Measurements from ENCODE around the gene KPNA1. TPM values are rescaled to one million over a fixed set of nuclear protein-coding genes. Genes with fewer than 3 reads are reported as not detected.
A peak's percentile ranks its signal among the peaks of the same experiment; 100 is the strongest.

Gene KPNA1
- total and polyA plus RNA-seq, 7 experiments from 2014 or later = 39.8 to 70.2 (median 53.1) TPM

- ChIA-PET CTCF (no interaction called here), POLR2A (interaction anchor here (1.0 to 1.1 kb wide), 2 partner anchors 10 to 971 kb away, joined by 3 read pairs; partner anchors contain the start of gene POLQ)
- no peak for DNase-seq
- H3K9me3 ChIP-seq (ENCODE audit: control insufficient read depth in 2 of 3, low read length in 3 of 3) = no peaks in the 10 kb centered on the region
- peaks cover 0 to 1% (median 0%) of the 10 kb centered on the region in 11 donors for H3K9me3 Mint-ChIP-seq
- H3K4me3 Mint-ChIP-seq = no peak overlapping the region
- peaks cover 0 to 6% (median 0%) of the 10 kb centered on the region in 5 donors for H3K36me3 Mint-ChIP-seq
- H3K27ac Mint-ChIP-seq = no peak overlapping the region
- no peak overlapping the region for H3K27ac ChIP-seq (ENCODE audit: low read depth, low read length)
- peaks cover 0 to 3% (median 0%) of the 10 kb centered on the region in 3 experiments for H3K36me3 ChIP-seq (ENCODE audit: control insufficient read depth in 2 of 3, insufficient read depth in 3 of 3, low read length in 3 of 3)
- H3K4me1 ChIP-seq (ENCODE audit: control insufficient read depth in 2 of 2, insufficient read depth in 2 of 2, low read length in 2 of 2) = peaks cover 0 to 14% of the 10 kb centered on the region in 2 donors
- intact Hi-C loops (cut with micrococcal nuclease) = loop anchor here (10.0 kb wide), 4 partner anchors 52 to 1068 kb away; partner anchors contain the start of genes EAF2 (in 1 of the 2), HACD2 (in 1 of the 2), IQCB1 (in 1 of the 2) and SEC22A (in 1 of the 2)
- peaks cover 0 to 4% (median 0%) of the 10 kb centered on the region in 5 donors for H3K27me3 Mint-ChIP-seq
- ATAC-seq = no peak
- no peak overlapping the region for H3K4me3 ChIP-seq (ENCODE audit: low read length)
- H3K27me3 ChIP-seq (ENCODE audit: control insufficient read depth in 2 of 2, insufficient read depth in 2 of 2, low read length in 2 of 2) = no peaks in the 10 kb centered on the region
- peaks cover 16 to 27% (median 22%) of the 10 kb centered on the region in 7 donors for H3K4me1 Mint-ChIP-seq
Observed at GRCh38 chr3:122516846-122517360, 2.2 kb upstream of the KPNA1 start.

DNA sequence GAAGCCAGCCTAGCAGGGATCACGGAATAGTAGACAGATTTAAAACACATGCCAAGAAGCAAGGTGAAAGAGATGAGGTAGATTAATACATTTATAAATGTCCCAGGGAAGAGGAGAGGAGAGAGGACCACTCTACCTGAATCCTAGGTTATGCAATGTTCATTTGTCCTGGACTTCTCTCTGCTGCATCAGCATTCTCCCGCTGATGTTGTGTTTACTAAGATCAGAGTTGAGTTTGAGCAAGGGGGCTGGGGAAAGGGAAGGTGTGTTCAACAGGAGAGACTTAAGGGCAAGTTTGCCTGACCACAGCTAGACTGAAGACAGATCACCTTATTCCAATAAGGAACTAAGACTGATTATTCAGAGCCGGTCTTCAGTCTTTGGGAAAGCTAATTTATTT lies 1.1 kb upstream of the KPNA1 start:
- POLR2A ChIA-PET = interaction anchor here (0.7 to 2.7 kb wide), 4 partner anchors 12 to 970 kb away, joined by 3 to 24 read pairs (median 4); partner anchors contain the start of genes POLQ and WDR5B
- CTCF ChIA-PET = interaction anchor here (0.7 kb wide), 1 partner anchor 9 kb away, joined by 3 read pairs; no protein-coding TSS in a partner anchor

DNA sequence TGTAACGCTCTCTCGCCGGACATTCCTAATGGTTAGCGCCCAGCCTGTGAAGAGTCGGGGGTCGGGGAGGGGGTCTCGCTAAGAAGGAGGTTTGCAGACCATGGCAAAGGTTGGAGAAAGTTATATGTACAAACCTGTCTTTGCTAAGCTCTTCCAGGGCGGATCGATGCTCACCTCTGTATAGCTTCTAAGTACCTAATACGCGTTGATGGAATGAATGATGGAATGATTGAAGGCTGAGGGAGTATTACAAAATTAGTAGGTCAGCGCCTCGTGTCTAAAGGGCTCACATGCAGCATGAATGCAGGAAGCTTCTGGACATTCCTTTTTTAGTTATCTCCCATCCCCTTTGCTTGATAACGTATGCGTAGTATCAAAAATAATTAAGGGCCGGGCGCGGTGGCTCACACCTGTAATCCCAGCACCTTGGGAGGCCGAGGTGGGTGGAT lies 305 bp upstream of the KPNA1 start:
- peak overlapping the region; percentile 45 to 97 (median 89) for H3K27ac Mint-ChIP-seq
- intact Hi-C loops (cut with micrococcal nuclease) = loop anchor here (1.0 to 10.0 kb wide), 11 partner anchors 18 to 1070 kb away; partner anchors contain the start of genes EAF2 (in 2 of the 2), HACD2 (in 2 of the 2), IQCB1 (in 2 of the 2) and DTX3L (in 1 of the 2)
- ChIA-PET POLR2A (interaction anchor here (0.6 to 2.7 kb wide), 15 partner anchors 10 to 854 kb away, joined by 3 to 24 read pairs (median 3); partner anchors contain the start of genes DTX3L, FAM162A, HCLS1 and PARP9), CTCF (interaction anchor here (0.6 to 1.0 kb wide), 3 partner anchors 61 to 165 kb away, joined by 3 read pairs; no protein-coding TSS in a partner anchor)
- Histone ChIP-seq H3K4me1 (ENCODE audit: control insufficient read depth in 2 of 2, insufficient read depth in 2 of 2, low read length in 2 of 2) (peaks cover 6 to 21% of the 10 kb centered on the region in 2 donors), H3K4me3 (ENCODE audit: low read length) (peak overlapping the region; percentile 80), H3K27me3 (ENCODE audit: control insufficient read depth in 2 of 2, insufficient read depth in 2 of 2, low read length in 2 of 2) (no peaks in the 10 kb centered on the region), H3K9me3 (ENCODE audit: control insufficient read depth in 2 of 3, low read length in 3 of 3) (no peaks in the 10 kb centered on the region), H3K27ac (ENCODE audit: low read depth, low read length) (peak overlapping the region; percentile 100), H3K36me3 (ENCODE audit: control insufficient read depth in 2 of 3, insufficient read depth in 3 of 3, low read length in 3 of 3) (peaks cover 0 to 3% (median 0%) of the 10 kb centered on the region in 3 experiments)
- ATAC-seq = peak; percentile 0
- peak overlapping the region; percentile 77 to 95 (median 90) for H3K4me3 Mint-ChIP-seq
- peaks cover 3 to 15% (median 4%) of the 10 kb centered on the region in 5 donors for H3K36me3 Mint-ChIP-seq
- H3K9me3 Mint-ChIP-seq = peaks cover 0 to 3% (median under 1%) of the 10 kb centered on the region in 11 donors
- no peaks in the 10 kb centered on the region for H3K27me3 Mint-ChIP-seq
- no peak for DNase-seq
- H3K4me1 Mint-ChIP-seq = peaks cover 30 to 46% (median 40%) of the 10 kb centered on the region in 7 donors

More for the DNA sequence above, 1.1 kb upstream of the KPNA1 start:
- H3K4me3 ChIP-seq (ENCODE audit: low read length) = no peak overlapping the region
- DNase-seq (no peak), ATAC-seq (no peak)
- peak overlapping the region in 2 of 9 donors; percentile 20 to 52 for H3K27ac Mint-ChIP-seq
- peaks cover 0 to 8% (median 4%) of the 10 kb centered on the region in 5 donors for H3K36me3 Mint-ChIP-seq
- H3K4me1 ChIP-seq (ENCODE audit: control insufficient read depth in 2 of 2, insufficient read depth in 2 of 2, low read length in 2 of 2) = peaks cover 6 to 19% of the 10 kb centered on the region in 2 donors
- H3K9me3 ChIP-seq (ENCODE audit: control insufficient read depth in 2 of 3, low read length in 3 of 3) = no peaks in the 10 kb centered on the region
- no peaks in the 10 kb centered on the region for H3K27me3 ChIP-seq (ENCODE audit: control insufficient read depth in 2 of 2, insufficient read depth in 2 of 2, low read length in 2 of 2)
- peaks cover 0 to 1% (median 0%) of the 10 kb centered on the region in 11 donors for H3K9me3 Mint-ChIP-seq
- H3K27me3 Mint-ChIP-seq = peaks cover 0 to 4% (median 0%) of the 10 kb centered on the region in 5 donors
- intact Hi-C loops (cut with micrococcal nuclease) = loop anchor here (1.0 to 10.0 kb wide), 11 partner anchors 17 to 1069 kb away; partner anchors contain the start of genes EAF2 (in 2 of the 2), HACD2 (in 2 of the 2), IQCB1 (in 2 of the 2) and DTX3L (in 1 of the 2)
- no peak overlapping the region for H3K27ac ChIP-seq (ENCODE audit: low read depth, low read length)
- H3K4me3 Mint-ChIP-seq = peak overlapping the region in 5 of 10 donors; percentile 10 to 58 (median 16)
- H3K4me1 Mint-ChIP-seq = peaks cover 27 to 37% (median 31%) of the 10 kb centered on the region in 7 donors
- peaks cover 0 to 3% (median 0%) of the 10 kb centered on the region in 3 experiments for H3K36me3 ChIP-seq (ENCODE audit: control insufficient read depth in 2 of 3, insufficient read depth in 3 of 3, low read length in 3 of 3)

DNA sequence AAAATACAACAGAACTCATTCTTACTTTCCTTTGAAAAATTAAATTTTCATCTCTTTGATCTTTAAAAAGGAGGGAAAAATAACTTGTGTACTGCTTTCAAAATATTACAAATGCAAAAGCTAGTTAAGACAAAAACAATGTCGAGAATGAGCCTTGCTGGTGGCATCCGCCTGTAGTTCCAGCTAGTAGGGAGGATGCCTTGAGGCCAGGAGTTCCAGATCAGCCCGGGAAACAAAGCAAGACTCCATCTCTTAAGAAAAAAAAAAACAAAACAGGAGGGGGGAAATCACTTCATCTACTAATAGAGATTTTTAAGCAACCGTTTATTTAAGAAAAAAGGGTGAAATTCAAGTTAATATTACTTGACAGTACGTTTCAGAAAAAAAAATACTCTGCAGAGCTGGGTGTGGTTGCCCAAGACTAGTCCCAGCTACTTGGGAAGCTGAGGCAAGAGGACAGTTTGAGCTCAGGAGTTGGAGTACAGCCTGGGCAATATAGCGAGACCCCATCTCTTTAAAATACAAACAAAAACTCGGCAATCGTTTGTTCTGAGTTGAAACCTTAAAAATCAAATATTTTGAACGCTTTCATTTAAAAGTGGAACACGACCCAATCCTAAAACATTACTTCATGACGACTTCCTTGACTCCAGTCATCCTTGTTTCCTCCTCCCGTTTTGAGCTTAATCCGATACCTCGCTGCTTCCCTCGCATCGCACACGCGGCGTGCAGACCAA lies 1.2 kb downstream of the KPNA1 start:
- ChIA-PET CTCF (interaction anchor here (0.6 to 0.8 kb wide), 2 partner anchors 37 to 165 kb away, joined by 3 to 4 read pairs; no protein-coding TSS in a partner anchor), POLR2A (interaction anchor here (0.6 to 2.7 kb wide), 9 partner anchors 11 to 853 kb away, joined by 3 to 24 read pairs (median 4); partner anchors contain the start of genes DTX3L, FAM162A, HCLS1 and PARP9)
- ATAC-seq (no peak), DNase-seq (no peak)
- Histone ChIP-seq H3K36me3 (ENCODE audit: control insufficient read depth in 2 of 3, insufficient read depth in 3 of 3, low read length in 3 of 3) (peaks cover 0 to 3% (median 0%) of the 10 kb centered on the region in 3 experiments), H3K27me3 (ENCODE audit: control insufficient read depth in 2 of 2, insufficient read depth in 2 of 2, low read length in 2 of 2) (no peaks in the 10 kb centered on the region), H3K27ac (ENCODE audit: low read depth, low read length) (peak overlapping the region; percentile 100), H3K4me3 (ENCODE audit: low read length) (peak overlapping the region; percentile 80), H3K4me1 (ENCODE audit: control insufficient read depth in 2 of 2, insufficient read depth in 2 of 2, low read length in 2 of 2) (peaks cover 7 to 21% of the 10 kb centered on the region in 2 donors), H3K9me3 (ENCODE audit: control insufficient read depth in 2 of 3, low read length in 3 of 3) (no peaks in the 10 kb centered on the region)
- Mint-ChIP-seq H3K27me3 (no peaks in the 10 kb centered on the region), H3K36me3 (peaks cover 3 to 24% (median 16%) of the 10 kb centered on the region in 5 donors), H3K4me3 (peak overlapping the region; percentile 76 to 100 (median 90)), H3K27ac (peak overlapping the region; percentile 78 to 96 (median 91)), H3K4me1 (peaks cover 39 to 59% (median 53%) of the 10 kb centered on the region in 7 donors), H3K9me3 (peaks cover 0 to 13% (median 5%) of the 10 kb centered on the region in 11 donors)
- intact Hi-C loops (cut with micrococcal nuclease) = loop anchor here (1.0 to 10.0 kb wide), 19 partner anchors 7 to 1071 kb away; partner anchors contain the start of genes FAM162A (in 2 of the 2), HACD2 (in 2 of the 2), HSPBAP1 (in 2 of the 2) and WDR5B (in 2 of the 2)

GRCh38 chr3:122512284-122512683 lies 2.5 kb downstream of the KPNA1 start:
- intact Hi-C loops (cut with micrococcal nuclease) = loop anchor here (5.0 to 10.0 kb wide), 5 partner anchors 47 to 1073 kb away; partner anchors contain the start of genes EAF2 (in 1 of the 2), HACD2 (in 1 of the 2), IQCB1 (in 1 of the 2) and POLQ (in 1 of the 2)
- Mint-ChIP-seq H3K4me3 (peak overlapping the region in 6 of 10 donors; percentile 41 to 65 (median 51)), H3K27ac (peak overlapping the region in 1 of 9 donors; percentile 54), H3K4me1 (peaks cover 45 to 70% (median 65%) of the 10 kb centered on the region in 7 donors), H3K27me3 (no peaks in the 10 kb centered on the region), H3K36me3 (peaks cover 3 to 24% (median 19%) of the 10 kb centered on the region in 5 donors), H3K9me3 (peaks cover 0 to 13% (median 5%) of the 10 kb centered on the region in 11 donors)
- peaks cover 0 to 3% (median 0%) of the 10 kb centered on the region in 3 experiments for H3K36me3 ChIP-seq (ENCODE audit: control insufficient read depth in 2 of 3, insufficient read depth in 3 of 3, low read length in 3 of 3)
- no peaks in the 10 kb centered on the region for H3K9me3 ChIP-seq (ENCODE audit: control insufficient read depth in 2 of 3, low read length in 3 of 3)
- ChIA-PET CTCF (interaction anchor here (0.7 kb wide), 1 partner anchor 166 kb away, joined by 4 read pairs; no protein-coding TSS in a partner anchor), POLR2A (interaction anchor here (2.0 kb wide), 1 partner anchor 96 kb away, joined by 10 read pairs; the partner anchor contains the start of gene WDR5B)
- H3K27ac ChIP-seq (ENCODE audit: low read depth, low read length) = no peak overlapping the region
- no peak overlapping the region for H3K4me3 ChIP-seq (ENCODE audit: low read length)
- ATAC-seq (no peak), DNase-seq (no peak)
- no peaks in the 10 kb centered on the region for H3K27me3 ChIP-seq (ENCODE audit: control insufficient read depth in 2 of 2, insufficient read depth in 2 of 2, low read length in 2 of 2)
- peaks cover 11 to 21% of the 10 kb centered on the region in 2 donors for H3K4me1 ChIP-seq (ENCODE audit: control insufficient read depth in 2 of 2, insufficient read depth in 2 of 2, low read length in 2 of 2)
